Measurements from ENCODE around the gene NOP14. TPM values are rescaled to one million over a fixed set of nuclear protein-coding genes. Genes with fewer than 3 reads are reported as not detected.
"Not testable (repeated sequence)": the region's sequence is repeated elsewhere in the genome, so short reads cannot be mapped to it uniquely, and the experiment has no call there.

The NOP14 gene
- total and polyA plus RNA-seq, 11 donors: 11.4 to 26.0 (median 15.8) TPM

DNA sequence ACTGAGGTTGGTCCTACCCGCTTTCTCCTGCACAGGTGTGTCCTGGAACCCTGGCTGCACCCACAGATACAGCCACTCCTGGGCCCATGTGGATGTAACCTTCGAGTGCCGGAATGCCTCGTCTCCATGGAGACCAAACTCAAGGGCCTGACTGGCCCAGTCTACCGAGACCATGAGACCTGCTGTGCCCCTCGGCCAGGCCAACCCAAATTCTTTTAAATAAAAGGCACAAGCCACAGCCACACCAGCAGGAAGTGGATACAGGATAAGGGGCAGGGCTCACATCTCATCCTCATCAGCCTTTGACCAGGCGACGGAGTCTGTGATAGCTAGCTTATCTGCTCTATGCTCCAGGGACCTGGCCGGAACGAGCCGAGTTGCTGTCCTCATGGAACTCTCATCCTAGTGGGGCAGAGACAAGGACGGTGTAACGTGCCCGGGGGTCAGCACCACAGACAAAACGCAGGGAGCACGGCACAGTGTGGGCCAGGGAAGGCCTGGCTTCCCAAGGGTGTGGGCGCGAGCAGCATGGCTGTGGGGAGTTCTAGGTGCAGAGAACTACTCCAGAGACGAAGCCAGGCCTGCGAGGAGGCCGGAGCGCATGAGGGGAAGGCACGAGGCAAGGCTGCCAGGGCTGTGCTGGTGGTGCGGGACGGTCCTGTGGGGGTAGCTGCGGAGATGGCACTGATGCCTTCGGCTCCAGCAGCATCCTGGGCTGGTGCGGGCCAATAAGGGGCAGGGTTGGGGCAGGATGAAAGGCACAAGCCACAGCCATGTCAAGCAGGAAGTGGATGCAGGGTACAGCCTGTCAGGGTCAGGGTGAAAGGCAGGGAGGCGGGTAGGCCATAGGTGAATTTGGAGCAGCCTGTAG is 22.7 kb downstream of the NOP14 start:
- H3K4me1 ChIP-seq: peaks cover 0 to 20% (median 7%) of the 10 kb centered on the region in 12 donors
- intact Hi-C loops (cut with DNase I): no loop called here
- peaks cover 2 to 90% (median 84%) of the 10 kb centered on the region in 9 donors for H3K36me3 ChIP-seq
- no peak for TF ChIP-seq POLR2A (IDR thresholded peaks at IDR 0.05)
- TF ChIP-seq, protein P1, sequence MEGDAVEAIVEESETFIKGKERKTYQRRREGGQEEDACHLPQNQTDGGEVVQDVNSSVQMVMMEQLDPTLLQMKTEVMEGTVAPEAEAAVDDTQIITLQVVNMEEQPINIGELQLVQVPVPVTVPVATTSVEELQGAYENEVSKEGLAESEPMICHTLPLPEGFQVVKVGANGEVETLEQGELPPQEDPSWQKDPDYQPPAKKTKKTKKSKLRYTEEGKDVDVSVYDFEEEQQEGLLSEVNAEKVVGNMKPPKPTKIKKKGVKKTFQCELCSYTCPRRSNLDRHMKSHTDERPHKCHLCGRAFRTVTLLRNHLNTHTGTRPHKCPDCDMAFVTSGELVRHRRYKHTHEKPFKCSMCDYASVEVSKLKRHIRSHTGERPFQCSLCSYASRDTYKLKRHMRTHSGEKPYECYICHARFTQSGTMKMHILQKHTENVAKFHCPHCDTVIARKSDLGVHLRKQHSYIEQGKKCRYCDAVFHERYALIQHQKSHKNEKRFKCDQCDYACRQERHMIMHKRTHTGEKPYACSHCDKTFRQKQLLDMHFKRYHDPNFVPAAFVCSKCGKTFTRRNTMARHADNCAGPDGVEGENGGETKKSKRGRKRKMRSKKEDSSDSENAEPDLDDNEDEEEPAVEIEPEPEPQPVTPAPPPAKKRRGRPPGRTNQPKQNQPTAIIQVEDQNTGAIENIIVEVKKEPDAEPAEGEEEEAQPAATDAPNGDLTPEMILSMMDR (IDR thresholded peaks at IDR 0.05): no peak
- H3K9me3 ChIP-seq: no peaks in the 10 kb centered on the region
- H3K27ac ChIP-seq: no peak overlapping the region
- no peak overlapping the region for H3K4me3 ChIP-seq
- ATAC-seq (peak in 1 of 4 donors; percentile 6), DNase-seq (peak in 1 of 5 donors; percentile 57)
- 83 to 87% (median 85%) methylated on average over 20 to 29 of the region's 29 CpGs for WGBS, 4 donors
- no peaks in the 10 kb centered on the region for H3K27me3 ChIP-seq

DNA sequence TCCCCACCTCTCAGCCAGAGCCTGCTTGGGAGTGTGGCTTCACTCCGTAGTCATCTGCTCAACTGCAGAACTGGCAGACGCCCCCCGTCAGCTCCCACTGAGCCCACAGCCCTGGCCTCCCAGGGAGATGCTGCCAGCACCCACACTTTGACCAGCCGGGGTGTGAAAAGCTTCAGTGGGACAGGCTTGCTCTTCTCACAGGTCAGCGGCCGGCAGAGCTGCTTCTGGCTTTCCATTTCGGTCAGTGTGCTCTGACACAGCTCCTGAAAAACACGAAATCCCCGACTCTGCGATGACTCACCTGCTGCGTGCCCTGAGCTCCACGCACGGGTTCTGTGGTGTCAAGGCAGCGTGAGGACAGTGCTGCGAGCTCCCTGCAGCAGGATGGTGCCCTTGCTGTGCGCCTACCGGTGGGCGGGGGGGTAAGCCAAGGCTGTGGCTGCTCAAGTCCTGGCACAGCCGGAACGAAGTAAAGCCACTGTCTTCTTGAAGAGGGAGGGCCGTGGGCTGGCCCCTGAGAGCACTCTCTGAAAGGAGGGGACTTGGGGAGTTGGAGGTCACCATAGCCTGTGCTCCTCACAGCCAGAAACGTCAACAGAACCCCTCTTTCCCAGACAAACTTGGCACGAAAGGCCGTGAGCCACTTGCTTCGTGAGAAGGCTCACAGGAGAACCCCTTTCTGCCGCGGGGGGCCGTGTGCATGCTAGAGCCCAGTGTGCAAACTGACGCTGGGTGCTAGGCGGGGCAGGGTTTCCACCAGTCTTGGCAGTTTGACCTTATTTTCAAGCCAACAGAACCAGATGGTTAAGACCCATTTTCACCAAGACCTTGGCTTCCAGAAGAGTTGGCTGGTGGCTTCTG is 23.6 kb downstream of the NOP14 start:
- WGBS, 4 donors: 90 to 94% (median 93%) methylated on average over 28 to 30 of the region's 30 CpGs
- intact Hi-C loops (cut with DNase I): loop anchor here in 5 of 10 donors (5.0 to 10.0 kb wide), 4 partner anchors 95 to 177 kb away; partner anchors contain the start of gene ADD1 (in 2 of the 5)
- ATAC-seq: no peak

DNA sequence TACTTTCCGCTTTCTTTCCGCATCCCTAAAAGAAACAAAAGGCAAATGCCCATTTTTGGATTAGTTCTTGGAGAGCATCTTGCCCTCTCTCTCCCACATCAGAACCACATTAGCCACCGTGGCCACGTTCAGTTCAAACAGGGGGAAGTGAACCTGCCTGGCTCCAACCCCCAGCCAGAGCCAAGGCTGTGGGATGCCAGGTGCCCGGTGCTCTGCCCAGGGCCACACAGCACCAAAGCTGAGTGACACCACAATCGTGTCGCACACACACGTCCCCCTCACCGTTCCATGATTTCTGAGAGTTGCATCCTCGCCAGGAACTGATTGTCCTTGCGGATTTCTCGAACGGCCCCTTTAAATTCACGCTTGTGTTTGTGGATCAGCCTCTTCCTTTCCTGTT is 24.3 kb downstream of the NOP14 start:
- 87 to 91% (median 90%) methylated on average over 14 of the region's 14 CpGs for WGBS, 4 donors
- H3K36me3 ChIP-seq: peaks cover 2 to 74% (median 68%) of the 10 kb centered on the region in 9 donors
- peaks cover 0 to 26% (median 14%) of the 10 kb centered on the region in 12 donors for H3K4me1 ChIP-seq
- no peak overlapping the region for H3K4me3 ChIP-seq
- no peak overlapping the region for H3K27ac ChIP-seq
- no peaks in the 10 kb centered on the region for H3K9me3 ChIP-seq
- DNase-seq (peak in 1 of 5 donors; percentile 33), ATAC-seq (no peak)
- no peaks in the 10 kb centered on the region for H3K27me3 ChIP-seq
- intact Hi-C loops (cut with DNase I): loop anchor here in 5 of 10 donors (5.0 to 10.0 kb wide), 4 partner anchors 94 to 177 kb away; partner anchors contain the start of gene ADD1 (in 2 of the 5)
- no peak for TF ChIP-seq POLR2A (IDR thresholded peaks at IDR 0.05)
- TF ChIP-seq, protein P1 (IDR thresholded peaks at IDR 0.05): no peak

More for the DNA sequence above, 23.6 kb downstream of the NOP14 start:
- no peaks in the 10 kb centered on the region for H3K27me3 ChIP-seq
- peaks cover 2 to 81% (median 75%) of the 10 kb centered on the region in 9 donors for H3K36me3 ChIP-seq
- H3K27ac ChIP-seq: no peak overlapping the region
- TF ChIP-seq, protein P1 (IDR thresholded peaks at IDR 0.05): no peak
- TF ChIP-seq POLR2A (IDR thresholded peaks at IDR 0.05): no peak
- peaks cover 0 to 25% (median 12%) of the 10 kb centered on the region in 12 donors for H3K4me1 ChIP-seq
- H3K4me3 ChIP-seq: no peak overlapping the region
- no peaks in the 10 kb centered on the region for H3K9me3 ChIP-seq
- DNase-seq: peak in 1 of 5 donors; percentile 51

DNA sequence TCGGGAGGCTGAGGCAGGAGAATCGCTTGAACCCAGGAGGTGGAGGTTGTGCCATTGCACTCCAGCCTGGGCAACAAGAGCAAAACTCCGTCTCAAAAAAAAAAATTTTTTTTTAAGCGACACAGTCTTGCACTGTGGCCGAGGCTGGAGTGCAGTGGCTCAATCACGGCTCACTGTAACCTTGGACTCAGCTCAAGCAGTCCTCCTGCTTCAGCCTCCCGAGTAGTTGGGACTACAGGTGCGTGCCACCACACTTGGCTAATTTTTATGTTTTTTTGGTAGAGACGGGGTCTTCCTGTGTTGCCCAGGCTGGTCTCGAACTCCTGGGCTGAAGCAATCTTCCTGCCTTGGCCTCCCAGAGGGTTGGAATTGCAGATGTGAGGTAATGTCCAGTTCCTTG is 24.8 kb downstream of the NOP14 start:
- Histone ChIP-seq H3K36me3 (peaks cover 2 to 69% (median 63%) of the 10 kb centered on the region in 9 donors), H3K4me1 (peaks cover 0 to 31% (median 19%) of the 10 kb centered on the region in 12 donors)
- H3K4me3 ChIP-seq, H3K27ac ChIP-seq, H3K27me3 ChIP-seq, ATAC-seq, H3K9me3 ChIP-seq: not testable (repeated sequence)
- 94 to 97% (median 95%) methylated on average over 10 of the region's 10 CpGs for WGBS, 4 donors
- DNase-seq: peak in 1 of 5 donors; percentile 11
- intact Hi-C loops (cut with DNase I): loop anchor here in 5 of 10 donors (5.0 to 10.0 kb wide), 4 partner anchors 94 to 176 kb away; partner anchors contain the start of gene ADD1 (in 2 of the 5)

All from heart left ventricle (tissue), 16 donors.